Activated CD4-positive, alpha-beta T cell treated with anti-CD3 and anti-CD28 coated beads, Interleukin-10, Interleukin-2, amounts not matched to agents 100 ng/mL and 50 ng/mL, durations not matched to agents 16 hours and 8 hours (primary cell): ENCODE data around the gene CARD16.
"Not testable (repeated sequence)": the region's sequence is repeated elsewhere in the genome, so short reads cannot be mapped to it uniquely, and the experiment has no call there.

ENCODE experiments used
- DNase-seq: peaks from one replicate; pipeline ENCODE4 v3.0.0-alpha.2; 2020

CARD16 gene

GRCh38 chr11:105044557-105045524 lies at the start of gene CARD16:
Gene CARD16, minus strand, starts transcription at chr11:105045335. Its CDS starts 38 bp downstream, at chr11:105045297.
- peak; percentile 73 for DNase-seq

GRCh38 chr11:105092256-105093239 lies 47.4 kb upstream of the CARD16 start:
- DNase-seq: no peak

GRCh38 chr11:105081412-105082150 lies 36.4 kb upstream of the CARD16 start:
- no peak for DNase-seq

GRCh38 chr11:105080171-105080906 lies 35.2 kb upstream of the CARD16 start:
- not testable (repeated sequence) for DNase-seq

- DNase-seq: no peak
Measured at GRCh38 chr11:105078283-105078682, 33.1 kb upstream of the CARD16 start.

GRCh38 chr11:105077141-105077790 lies 32.1 kb upstream of the CARD16 start:
- DNase-seq: peak; percentile 80

GRCh38 chr11:105074166-105074530 lies 29.0 kb upstream of the CARD16 start:
- DNase-seq: no peak

- no peak for DNase-seq
Measured at GRCh38 chr11:105073456-105074165, 28.5 kb upstream of the CARD16 start.

GRCh38 chr11:105072080-105072479 lies 26.9 kb upstream of the CARD16 start:
- DNase-seq: not testable (repeated sequence)

GRCh38 chr11:105071089-105071732 lies 26.1 kb upstream of the CARD16 start:
- peak; percentile 9 for DNase-seq

- peak; percentile 2 for DNase-seq
Measured at GRCh38 chr11:105070306-105070705, 25.2 kb upstream of the CARD16 start.

GRCh38 chr11:105069749-105070148 lies 24.6 kb upstream of the CARD16 start:
- DNase-seq: not testable (repeated sequence)

- not testable (repeated sequence) for DNase-seq
Measured at GRCh38 chr11:105063245-105063941, 18.3 kb upstream of the CARD16 start.

GRCh38 chr11:105057432-105057831 lies 12.3 kb upstream of the CARD16 start:
- no peak for DNase-seq

- DNase-seq: no peak
Measured at GRCh38 chr11:105056446-105056845, 11.3 kb upstream of the CARD16 start.

- DNase-seq: no peak
Measured at GRCh38 chr11:105054723-105055493, 9.8 kb upstream of the CARD16 start.

- no peak for DNase-seq
Measured at GRCh38 chr11:105052487-105052886, 7.4 kb upstream of the CARD16 start.

GRCh38 chr11:105051559-105051958 lies 6.4 kb upstream of the CARD16 start:
- no peak for DNase-seq

- DNase-seq: no peak
Measured at GRCh38 chr11:105049481-105049880, 4.3 kb upstream of the CARD16 start.
